Measurements from ENCODE around the gene TKFC. TPM values are rescaled to one million over a fixed set of nuclear protein-coding genes. Genes with fewer than 3 reads are reported as not detected.
A peak's percentile ranks its signal among the peaks of the same experiment; 100 is the strongest.

The TKFC gene
- total RNA-seq, 2 donors from 2014 or later = 50.0 to 81.3 TPM

DNA sequence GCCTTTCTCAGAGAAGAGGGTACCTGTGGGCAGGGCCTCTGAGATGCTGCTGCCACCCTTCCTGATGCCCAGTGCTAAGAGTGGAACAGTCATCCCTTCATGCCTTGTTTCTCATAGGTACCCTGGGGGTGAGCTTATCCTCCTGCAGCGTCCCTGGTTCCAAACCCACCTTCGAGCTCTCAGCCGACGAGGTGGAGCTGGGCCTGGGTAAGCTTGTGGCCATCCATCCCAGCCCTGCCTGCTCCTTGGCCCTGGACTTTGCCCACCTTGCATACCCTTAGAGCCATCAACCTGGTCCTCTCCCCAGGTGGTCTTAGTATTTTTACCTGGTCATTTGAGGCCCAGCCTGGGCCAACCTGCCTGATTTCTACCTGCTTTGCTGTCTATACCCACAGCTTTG lies 8.7 kb downstream of the TKFC start:
- Histone ChIP-seq H3K4me3 (no peak overlapping the region), H3K4me1 (no peaks in the 10 kb centered on the region), H3K9me3 (no peaks in the 10 kb centered on the region), H3K27ac (no peak overlapping the region), H3K27me3 (no peaks in the 10 kb centered on the region), H3K36me3 (no peaks in the 10 kb centered on the region), H3K9ac (ENCODE audit: low read depth in 2 of 2, low read length in 2 of 2) (no peak overlapping the region)
- no peak for DNase-seq
- TF ChIP-seq, protein P1, sequence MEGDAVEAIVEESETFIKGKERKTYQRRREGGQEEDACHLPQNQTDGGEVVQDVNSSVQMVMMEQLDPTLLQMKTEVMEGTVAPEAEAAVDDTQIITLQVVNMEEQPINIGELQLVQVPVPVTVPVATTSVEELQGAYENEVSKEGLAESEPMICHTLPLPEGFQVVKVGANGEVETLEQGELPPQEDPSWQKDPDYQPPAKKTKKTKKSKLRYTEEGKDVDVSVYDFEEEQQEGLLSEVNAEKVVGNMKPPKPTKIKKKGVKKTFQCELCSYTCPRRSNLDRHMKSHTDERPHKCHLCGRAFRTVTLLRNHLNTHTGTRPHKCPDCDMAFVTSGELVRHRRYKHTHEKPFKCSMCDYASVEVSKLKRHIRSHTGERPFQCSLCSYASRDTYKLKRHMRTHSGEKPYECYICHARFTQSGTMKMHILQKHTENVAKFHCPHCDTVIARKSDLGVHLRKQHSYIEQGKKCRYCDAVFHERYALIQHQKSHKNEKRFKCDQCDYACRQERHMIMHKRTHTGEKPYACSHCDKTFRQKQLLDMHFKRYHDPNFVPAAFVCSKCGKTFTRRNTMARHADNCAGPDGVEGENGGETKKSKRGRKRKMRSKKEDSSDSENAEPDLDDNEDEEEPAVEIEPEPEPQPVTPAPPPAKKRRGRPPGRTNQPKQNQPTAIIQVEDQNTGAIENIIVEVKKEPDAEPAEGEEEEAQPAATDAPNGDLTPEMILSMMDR (IDR thresholded peaks at IDR 0.05) = no peak
- intact Hi-C loops (cut with DNase I) = no loop called here

DNA sequence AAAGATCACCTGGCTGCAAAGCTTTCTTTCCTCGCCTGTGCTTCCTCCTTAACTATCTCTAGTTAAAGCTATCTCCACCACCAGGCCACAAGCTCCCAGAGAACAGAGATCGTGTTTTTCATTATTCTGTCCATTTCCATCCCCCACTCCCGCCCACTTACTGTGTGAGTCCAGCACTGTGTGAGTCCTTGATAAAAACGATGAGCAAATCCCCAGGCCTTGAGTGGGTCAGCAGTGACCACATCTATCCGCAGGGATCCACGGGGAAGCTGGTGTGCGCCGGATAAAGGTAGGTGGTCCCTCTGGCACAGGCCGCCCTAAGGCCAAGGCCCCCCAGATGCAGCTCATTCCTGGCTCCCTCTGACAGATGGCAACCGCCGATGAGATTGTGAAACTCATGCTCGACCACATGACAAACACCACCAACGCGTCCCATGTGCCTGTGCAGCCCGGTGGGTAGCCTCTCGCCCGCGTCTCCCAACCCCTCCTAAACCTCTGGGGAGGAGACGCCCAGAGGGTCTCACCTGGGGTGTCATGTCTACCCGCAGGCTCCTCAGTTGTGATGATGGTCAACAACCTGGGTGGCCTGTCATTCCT lies 9.3 kb downstream of the TKFC start:
- DNase-seq = no peak
- Histone ChIP-seq H3K9me3 (no peaks in the 10 kb centered on the region), H3K4me1 (no peaks in the 10 kb centered on the region), H3K27me3 (no peaks in the 10 kb centered on the region), H3K27ac (no peak overlapping the region), H3K4me3 (no peak overlapping the region), H3K9ac (ENCODE audit: low read depth in 2 of 2, low read length in 2 of 2) (no peak overlapping the region), H3K36me3 (no peaks in the 10 kb centered on the region)
- TF ChIP-seq, protein P1 (IDR thresholded peaks at IDR 0.05) = no peak
- intact Hi-C loops (cut with DNase I) = no loop called here

DNA sequence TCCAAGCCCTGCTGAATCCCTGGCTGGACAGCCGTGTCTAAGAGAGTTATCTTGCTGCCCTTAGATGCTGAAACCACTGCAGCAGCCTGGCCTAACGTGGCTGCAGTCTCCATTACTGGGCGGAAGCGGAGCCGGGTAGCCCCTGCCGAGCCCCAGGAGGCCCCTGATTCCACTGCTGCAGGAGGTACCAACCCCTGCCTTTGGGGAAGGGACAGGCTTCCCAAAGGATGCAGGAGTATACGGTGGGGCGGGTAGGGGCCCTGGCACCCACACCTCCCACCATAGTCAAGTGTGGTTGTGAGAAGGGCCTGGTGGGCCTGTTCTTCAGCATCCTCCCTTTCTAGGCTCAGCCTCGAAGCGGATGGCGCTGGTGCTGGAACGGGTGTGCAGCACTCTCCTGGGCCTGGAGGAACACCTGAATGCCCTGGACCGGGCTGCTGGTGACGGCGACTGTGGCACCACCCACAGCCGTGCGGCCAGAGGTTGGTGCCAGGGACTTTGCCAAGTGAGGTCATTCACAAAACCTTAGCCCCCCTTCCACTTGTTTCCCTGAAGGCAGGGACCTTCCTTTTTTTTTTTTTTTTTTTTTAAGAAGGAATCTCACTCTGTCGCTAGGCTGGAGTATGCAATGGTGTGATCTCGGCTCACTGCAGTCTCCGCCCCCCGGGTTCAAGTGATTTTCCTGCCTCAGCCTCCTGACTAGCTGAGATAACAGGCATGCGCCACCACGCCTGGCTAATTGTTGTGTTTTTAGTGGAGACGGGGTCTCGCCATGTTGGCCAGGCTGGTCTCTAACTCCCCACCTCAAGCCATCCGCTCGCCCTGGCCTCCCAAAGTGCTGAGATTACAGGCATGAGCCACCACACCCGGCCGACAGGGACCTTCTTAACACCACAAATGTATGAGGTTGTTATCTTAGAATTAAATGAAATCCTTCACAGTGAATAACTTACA lies 11.0 kb downstream of the TKFC start:
- Histone ChIP-seq H3K27ac (no peak overlapping the region), H3K27me3 (no peaks in the 10 kb centered on the region), H3K36me3 (peaks cover 7% of the 10 kb centered on the region), H3K9me3 (no peaks in the 10 kb centered on the region), H3K9ac (ENCODE audit: low read depth in 2 of 2, low read length in 2 of 2) (no peak overlapping the region), H3K4me3 (no peak overlapping the region), H3K4me1 (no peaks in the 10 kb centered on the region)
- intact Hi-C loops (cut with DNase I) = no loop called here
- TF ChIP-seq, protein P1 (IDR thresholded peaks at IDR 0.05) = no peak
- DNase-seq = no peak

DNA sequence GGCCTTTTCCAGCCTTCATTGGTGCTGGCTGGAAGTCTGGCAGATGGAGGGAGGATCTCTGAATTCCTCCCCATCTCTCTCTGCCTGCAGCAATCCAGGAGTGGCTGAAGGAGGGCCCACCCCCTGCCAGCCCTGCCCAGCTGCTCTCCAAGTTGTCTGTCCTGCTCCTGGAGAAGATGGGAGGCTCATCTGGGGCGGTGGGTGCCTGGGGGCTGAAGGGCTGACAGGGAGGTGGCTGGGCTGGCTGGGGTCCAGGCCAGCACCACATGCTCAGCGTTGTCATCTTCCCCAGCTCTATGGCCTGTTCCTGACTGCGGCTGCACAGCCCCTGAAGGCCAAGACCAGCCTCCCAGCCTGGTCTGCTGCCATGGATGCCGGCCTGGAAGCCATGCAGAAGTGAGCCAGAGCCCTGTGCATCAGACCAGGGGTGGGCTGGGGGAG lies 12.2 kb downstream of the TKFC start:
- Histone ChIP-seq H3K9ac (ENCODE audit: low read depth in 2 of 2, low read length in 2 of 2) (no peak overlapping the region), H3K4me1 (no peaks in the 10 kb centered on the region), H3K27me3 (no peaks in the 10 kb centered on the region), H3K27ac (no peak overlapping the region), H3K36me3 (peaks cover 10% of the 10 kb centered on the region), H3K9me3 (no peaks in the 10 kb centered on the region), H3K4me3 (no peak overlapping the region)
- intact Hi-C loops (cut with DNase I) = no loop called here
- DNase-seq = no peak
- TF ChIP-seq, protein P1 (IDR thresholded peaks at IDR 0.05) = no peak

DNA sequence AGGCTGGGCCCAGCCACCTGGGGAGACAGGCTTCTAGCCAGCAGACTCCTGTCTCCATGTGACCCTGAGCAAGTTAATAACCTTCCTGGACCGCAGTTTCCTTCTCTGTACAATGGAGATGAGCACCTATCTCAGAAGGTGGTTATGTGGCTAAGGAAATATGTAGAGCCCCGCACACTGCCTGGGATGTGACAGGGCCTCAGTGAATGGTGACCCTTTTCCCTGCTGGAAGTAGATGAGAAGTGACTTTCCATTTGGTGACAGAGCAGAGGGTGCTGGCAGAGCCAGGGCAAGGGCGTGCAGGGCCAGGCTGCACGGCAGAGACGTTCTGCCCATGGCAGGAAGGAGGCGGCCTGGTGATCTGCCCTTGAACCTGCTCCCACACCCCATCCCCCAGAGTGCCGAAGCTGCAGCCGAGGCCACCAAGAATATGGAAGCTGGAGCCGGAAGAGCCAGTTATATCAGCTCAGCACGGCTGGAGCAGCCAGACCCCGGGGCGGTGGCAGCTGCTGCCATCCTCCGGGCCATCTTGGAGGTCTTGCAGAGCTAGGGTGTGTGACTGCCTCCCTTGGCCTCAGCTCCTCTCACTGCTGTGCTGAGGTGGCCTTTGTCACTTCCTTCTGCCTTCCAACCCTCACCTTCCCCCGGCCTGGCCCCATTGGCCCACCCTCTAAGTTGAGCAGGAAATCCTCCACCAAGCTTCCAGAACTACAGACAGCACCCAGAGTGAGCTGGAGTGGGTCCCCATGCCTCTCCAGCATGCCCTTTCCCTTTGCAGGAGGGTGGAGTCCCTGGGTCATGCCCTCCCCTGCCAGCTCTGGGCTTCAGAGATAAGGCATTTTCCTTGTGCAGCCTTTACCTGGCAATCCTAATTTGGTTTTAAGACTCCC lies 13.2 kb downstream of the TKFC start:
- intact Hi-C loops (cut with DNase I) = no loop called here
- Histone ChIP-seq H3K9me3 (no peaks in the 10 kb centered on the region), H3K27ac (peak overlapping the region; percentile 47), H3K4me1 (no peaks in the 10 kb centered on the region), H3K36me3 (peaks cover 10% of the 10 kb centered on the region), H3K4me3 (no peak overlapping the region), H3K27me3 (no peaks in the 10 kb centered on the region), H3K9ac (ENCODE audit: low read depth in 2 of 2, low read length in 2 of 2) (peak overlapping the region in 1 of 2 donors; percentile 51)
- peak; percentile 46 for DNase-seq
- TF ChIP-seq, protein P1 (IDR thresholded peaks at IDR 0.05) = no peak
